ENCODE measurements around the gene SORCS2.

The SORCS2 gene

DNA sequence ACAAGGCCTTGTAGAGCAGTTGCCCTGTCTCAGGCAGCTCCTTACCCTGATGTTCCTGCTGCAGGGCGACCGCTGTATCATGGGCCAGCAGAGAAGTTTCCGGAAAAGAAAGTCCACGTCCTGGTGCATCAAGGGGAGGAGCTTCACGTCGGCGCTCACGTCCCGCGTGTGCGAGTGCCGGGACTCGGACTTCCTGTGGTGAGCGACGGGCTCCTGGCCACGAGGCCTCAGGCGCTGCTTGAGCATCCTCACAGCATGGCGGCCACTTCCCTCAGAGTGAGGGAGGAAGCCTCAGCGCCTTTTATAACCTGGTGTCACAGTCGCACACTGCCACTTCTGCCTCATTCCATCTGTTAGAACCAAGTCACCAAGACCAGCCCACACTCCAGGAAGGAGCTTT, 521.8 kb downstream of the SORCS2 start:
- Histone ChIP-seq H3K9me3 (ENCODE audit: control insufficient read depth, insufficient read depth, low read depth, low read length) (no peaks in the 10 kb centered on the region), H3K4me3 (ENCODE audit: low read depth, low read length) (no peak overlapping the region), H3K27ac (ENCODE audit: low read depth, low read length) (no peak overlapping the region), H3K27me3 (ENCODE audit: control insufficient read depth, insufficient read depth, low read length) (peaks cover 8% of the 10 kb centered on the region), H3K9ac (ENCODE audit: low read length) (no peak overlapping the region), H3K4me1 (ENCODE audit: control insufficient read depth, insufficient read depth, low read length) (peaks cover 2% of the 10 kb centered on the region; the same call in 1 of the 2 replicates), H3K36me3 (ENCODE audit: control insufficient read depth, insufficient read depth, low read length) (no peaks in the 10 kb centered on the region)

DNA sequence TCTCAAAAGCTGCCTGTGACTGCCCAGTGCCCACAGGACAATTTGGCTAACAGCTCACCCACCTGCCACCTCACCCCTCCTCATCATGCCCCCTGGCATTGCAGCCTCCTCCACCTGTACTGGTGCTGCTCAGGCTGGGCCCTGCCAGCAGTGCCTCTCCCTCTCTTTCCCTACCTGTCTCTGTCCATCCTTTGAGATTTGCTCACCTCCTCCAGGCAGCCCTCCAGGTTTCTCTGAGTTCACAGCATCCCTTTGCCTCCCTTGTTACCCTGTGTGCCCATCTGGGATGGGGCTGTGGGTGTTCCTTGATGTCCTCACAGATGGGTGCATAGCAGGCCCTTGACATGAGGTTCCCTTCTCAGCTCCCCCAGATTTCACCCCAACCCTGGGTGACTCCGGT, 522.4 kb downstream of the SORCS2 start:
- Histone ChIP-seq H3K27me3 (ENCODE audit: control insufficient read depth, insufficient read depth, low read length) (peaks cover 11% of the 10 kb centered on the region), H3K4me1 (ENCODE audit: control insufficient read depth, insufficient read depth, low read length) (peaks cover 4% of the 10 kb centered on the region; the same call in 1 of the 2 replicates), H3K9ac (ENCODE audit: low read length) (no peak overlapping the region), H3K9me3 (ENCODE audit: control insufficient read depth, insufficient read depth, low read depth, low read length) (no peaks in the 10 kb centered on the region), H3K27ac (ENCODE audit: low read depth, low read length) (no peak overlapping the region), H3K4me3 (ENCODE audit: low read depth, low read length) (no peak overlapping the region), H3K36me3 (ENCODE audit: control insufficient read depth, insufficient read depth, low read length) (no peaks in the 10 kb centered on the region)

DNA sequence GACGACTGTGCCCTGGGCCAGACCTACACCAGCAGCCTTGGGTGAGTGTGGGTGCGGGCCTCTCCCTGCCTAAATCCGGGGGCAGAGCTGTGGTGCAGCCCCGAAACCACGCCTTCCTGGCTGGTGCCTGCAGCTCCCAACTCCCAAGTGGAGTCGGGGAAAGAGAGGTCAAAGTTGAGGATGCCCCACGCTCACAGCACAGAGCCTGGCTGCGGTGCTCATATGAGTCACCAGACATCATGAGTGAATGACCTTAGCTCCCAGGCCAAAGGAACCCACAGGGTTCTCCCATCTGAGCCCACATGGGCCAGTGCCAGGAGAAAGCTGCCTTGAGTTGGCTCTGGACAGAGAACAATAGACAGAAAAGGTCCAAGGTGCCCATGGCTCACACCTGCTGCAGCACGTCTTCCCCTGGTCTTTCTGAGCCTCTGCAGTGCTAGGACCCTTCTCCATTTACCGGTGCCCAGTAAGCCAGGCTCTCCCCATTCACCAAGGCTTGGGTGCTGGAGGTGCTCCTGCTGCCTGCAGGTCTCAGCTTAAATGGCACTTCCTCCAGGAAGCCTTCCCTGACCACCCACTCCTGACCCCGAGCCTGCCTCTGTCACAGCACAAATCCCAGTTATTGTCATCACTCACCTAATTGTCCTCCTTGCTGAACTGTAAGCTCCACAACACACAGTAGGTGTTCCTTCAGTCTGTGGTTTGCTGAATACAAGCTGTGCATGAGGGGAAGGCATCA, 523.1 kb downstream of the SORCS2 start:
- Histone ChIP-seq H3K27ac (ENCODE audit: low read depth, low read length) (no peak overlapping the region), H3K36me3 (ENCODE audit: control insufficient read depth, insufficient read depth, low read length) (no peaks in the 10 kb centered on the region), H3K4me3 (ENCODE audit: low read depth, low read length) (no peak overlapping the region), H3K27me3 (ENCODE audit: control insufficient read depth, insufficient read depth, low read length) (peaks cover 13% of the 10 kb centered on the region), H3K4me1 (ENCODE audit: control insufficient read depth, insufficient read depth, low read length) (peaks cover 5% of the 10 kb centered on the region; the same call in 1 of the 2 replicates), H3K9ac (ENCODE audit: low read length) (no peak overlapping the region), H3K9me3 (ENCODE audit: control insufficient read depth, insufficient read depth, low read depth, low read length) (no peaks in the 10 kb centered on the region)

DNA sequence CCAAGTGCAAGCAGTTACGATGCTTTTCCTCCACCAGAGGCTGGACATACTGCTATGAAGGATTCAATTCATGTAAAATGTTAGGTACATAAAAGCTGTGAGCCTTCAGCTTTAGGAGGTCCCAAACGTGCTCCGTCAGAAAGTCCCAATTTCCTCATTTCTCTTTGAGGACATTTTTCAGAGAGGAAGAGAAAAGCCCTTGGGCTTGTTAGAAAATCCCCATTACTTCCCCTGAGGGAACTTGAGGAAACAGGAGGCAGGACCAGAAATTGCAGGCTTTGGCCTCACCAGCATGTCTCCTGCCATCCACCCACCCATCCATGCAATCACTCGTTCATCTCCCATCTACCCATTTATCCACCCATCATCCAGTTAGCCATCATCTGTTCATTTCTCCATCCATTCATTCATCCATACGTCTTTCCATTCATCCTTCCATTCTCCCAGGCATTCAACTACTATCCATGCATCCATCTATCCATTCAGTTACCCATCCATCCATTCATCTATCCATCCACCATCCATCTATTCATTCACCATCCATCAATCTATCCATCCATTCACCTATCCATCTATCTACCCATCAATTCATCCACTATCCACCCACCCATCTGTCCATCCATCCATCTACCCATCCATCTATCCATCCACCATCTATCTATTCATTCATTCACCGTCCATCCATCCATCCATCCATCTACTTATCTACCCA, 523.8 kb downstream of the SORCS2 start:
- H3K27ac ChIP-seq (ENCODE audit: low read depth, low read length): no peak overlapping the region
- H3K4me1 ChIP-seq (ENCODE audit: control insufficient read depth, insufficient read depth, low read length): peaks cover 5% of the 10 kb centered on the region; the same call in 1 of the 2 replicates
- no peaks in the 10 kb centered on the region for H3K36me3 ChIP-seq (ENCODE audit: control insufficient read depth, insufficient read depth, low read length)
- no peak overlapping the region for H3K9ac ChIP-seq (ENCODE audit: low read length)
- H3K4me3 ChIP-seq (ENCODE audit: low read depth, low read length): no peak overlapping the region
- peaks cover 14% of the 10 kb centered on the region for H3K27me3 ChIP-seq (ENCODE audit: control insufficient read depth, insufficient read depth, low read length)
- no peaks in the 10 kb centered on the region for H3K9me3 ChIP-seq (ENCODE audit: control insufficient read depth, insufficient read depth, low read depth, low read length)

DNA sequence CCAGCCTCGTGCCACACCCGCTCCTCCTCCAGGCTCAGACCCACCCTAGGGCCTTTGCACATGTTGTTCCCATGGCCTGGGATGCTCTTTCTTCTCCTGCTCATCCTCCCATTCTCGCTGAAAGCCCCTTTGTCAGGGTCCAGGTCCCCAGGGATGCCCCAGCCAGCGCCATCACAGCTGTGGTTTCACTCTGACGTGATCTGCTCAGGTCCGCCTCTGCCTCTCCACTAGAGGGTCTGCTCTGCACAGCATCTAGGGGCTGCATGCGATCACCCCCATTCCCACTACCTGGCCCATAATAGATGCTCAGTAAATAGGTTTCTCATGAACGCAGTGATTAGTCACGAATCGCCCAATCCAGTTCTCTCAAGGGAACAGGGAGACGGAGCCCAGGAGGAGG, 524.8 kb downstream of the SORCS2 start:
- no peaks in the 10 kb centered on the region for H3K9me3 ChIP-seq (ENCODE audit: control insufficient read depth, insufficient read depth, low read depth, low read length)
- H3K36me3 ChIP-seq (ENCODE audit: control insufficient read depth, insufficient read depth, low read length): no peaks in the 10 kb centered on the region
- H3K9ac ChIP-seq (ENCODE audit: low read length): no peak overlapping the region
- H3K4me1 ChIP-seq (ENCODE audit: control insufficient read depth, insufficient read depth, low read length): peaks cover 5% of the 10 kb centered on the region; the same call in 1 of the 2 replicates
- H3K27me3 ChIP-seq (ENCODE audit: control insufficient read depth, insufficient read depth, low read length): peaks cover 14% of the 10 kb centered on the region
- no peak overlapping the region for H3K27ac ChIP-seq (ENCODE audit: low read depth, low read length)
- H3K4me3 ChIP-seq (ENCODE audit: low read depth, low read length): no peak overlapping the region

DNA sequence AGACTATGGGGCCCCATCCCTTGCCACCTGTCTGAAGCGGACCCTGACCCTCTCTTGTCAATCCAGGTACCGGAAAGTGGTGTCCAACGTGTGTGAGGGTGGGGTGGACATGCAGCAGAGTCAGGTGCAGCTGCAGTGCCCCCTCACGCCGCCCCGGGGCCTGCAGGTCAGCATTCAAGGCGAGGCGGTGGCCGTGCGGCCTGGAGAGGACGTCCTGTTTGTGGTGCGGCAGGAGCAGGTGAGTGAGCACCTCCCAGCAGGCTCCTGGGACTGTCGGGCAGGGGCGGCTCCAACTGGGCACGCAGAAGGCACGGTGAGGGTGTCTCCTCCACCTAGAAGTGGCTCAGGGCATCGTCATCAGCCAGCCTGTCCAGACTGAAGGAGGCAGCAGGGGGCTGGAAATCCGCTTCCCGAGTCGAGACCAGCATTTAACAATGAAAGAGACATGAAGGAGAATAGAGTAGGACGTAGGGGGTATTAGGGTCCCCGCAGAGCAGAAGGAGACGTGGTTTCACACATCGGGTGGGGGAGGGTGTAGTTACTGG, 525.7 kb downstream of the SORCS2 start:
- H3K4me3 ChIP-seq (ENCODE audit: low read depth, low read length): no peak overlapping the region
- peaks cover 14% of the 10 kb centered on the region for H3K27me3 ChIP-seq (ENCODE audit: control insufficient read depth, insufficient read depth, low read length)
- no peak overlapping the region for H3K27ac ChIP-seq (ENCODE audit: low read depth, low read length)
- H3K9me3 ChIP-seq (ENCODE audit: control insufficient read depth, insufficient read depth, low read depth, low read length): no peaks in the 10 kb centered on the region
- H3K36me3 ChIP-seq (ENCODE audit: control insufficient read depth, insufficient read depth, low read length): no peaks in the 10 kb centered on the region
- H3K4me1 ChIP-seq (ENCODE audit: control insufficient read depth, insufficient read depth, low read length): peaks cover 5% of the 10 kb centered on the region; the same call in 1 of the 2 replicates
- no peak overlapping the region for H3K9ac ChIP-seq (ENCODE audit: low read length)

DNA sequence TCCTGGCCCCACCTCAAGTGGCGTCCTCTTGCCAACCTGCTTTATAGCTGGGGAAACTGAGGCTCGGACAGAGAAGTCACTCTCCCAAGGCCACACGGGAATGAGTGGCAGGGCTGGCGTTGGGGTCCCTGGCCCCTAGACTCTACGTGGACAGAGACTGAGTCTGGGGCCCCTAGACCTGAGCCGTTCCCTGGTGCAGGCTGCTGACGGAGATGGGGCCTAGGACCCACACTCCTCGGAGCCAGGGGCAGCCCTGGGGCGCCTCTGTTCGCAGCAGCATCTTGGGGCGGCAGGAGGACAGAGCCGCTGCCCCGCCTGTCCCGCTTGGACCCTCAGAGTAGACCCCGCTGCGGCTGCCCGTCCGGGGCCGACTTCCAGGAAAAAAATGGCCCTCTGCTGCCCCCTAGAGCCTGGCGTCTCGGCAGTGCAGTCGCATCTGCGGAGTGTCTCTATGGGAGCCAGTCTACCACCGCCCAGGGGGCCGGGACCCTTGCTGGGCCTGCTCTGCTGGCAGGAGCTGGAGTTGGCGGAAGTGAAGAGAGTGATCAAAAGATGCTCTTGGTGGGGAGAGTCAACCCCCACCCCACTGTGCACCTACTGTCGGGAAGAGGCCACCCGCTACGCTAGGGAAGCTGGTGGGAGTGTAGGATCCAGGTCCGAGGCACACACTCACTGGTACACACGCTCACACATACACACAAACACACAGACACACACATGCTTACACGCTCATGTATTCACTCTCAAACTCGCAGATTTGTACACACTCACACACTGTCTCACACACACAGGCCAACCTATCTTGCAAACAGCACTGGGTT, 527.2 kb downstream of the SORCS2 start:
- Histone ChIP-seq H3K4me1 (ENCODE audit: control insufficient read depth, insufficient read depth, low read length) (peaks cover 5% of the 10 kb centered on the region; the same call in 1 of the 2 replicates), H3K9ac (ENCODE audit: low read length) (no peak overlapping the region), H3K9me3 (ENCODE audit: control insufficient read depth, insufficient read depth, low read depth, low read length) (no peaks in the 10 kb centered on the region), H3K4me3 (ENCODE audit: low read depth, low read length) (peak overlapping the region; percentile 19; the same call in 1 of the 2 replicates), H3K27me3 (ENCODE audit: control insufficient read depth, insufficient read depth, low read length) (peaks cover 14% of the 10 kb centered on the region), H3K27ac (ENCODE audit: low read depth, low read length) (no peak overlapping the region), H3K36me3 (ENCODE audit: control insufficient read depth, insufficient read depth, low read length) (no peaks in the 10 kb centered on the region)

DNA sequence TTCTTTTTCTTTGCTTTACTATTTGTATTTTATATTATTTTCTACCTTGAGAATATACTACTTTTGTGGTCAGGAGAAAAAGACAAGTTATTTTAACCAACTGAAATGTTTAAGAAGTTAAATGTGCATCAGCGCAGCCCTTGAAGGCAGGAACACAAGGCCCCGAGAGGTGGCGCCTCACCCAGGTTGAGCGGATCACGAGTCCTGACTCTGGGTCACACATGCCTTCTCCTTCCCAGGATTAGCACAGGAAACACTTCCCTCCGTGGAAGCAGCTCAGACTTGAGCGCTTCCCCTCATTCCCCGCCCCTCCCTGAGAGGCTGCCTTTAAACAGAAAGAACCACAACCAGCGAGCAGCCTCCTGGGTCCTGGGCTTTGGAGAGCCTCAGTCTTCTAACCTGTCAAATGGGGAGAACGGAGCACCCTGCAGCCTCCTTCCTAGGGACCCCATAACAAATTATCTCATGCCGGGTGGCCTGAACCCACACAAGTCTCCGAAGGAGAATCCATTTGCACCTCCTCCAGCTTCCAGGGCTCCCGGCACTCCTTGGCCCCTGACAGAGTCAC, 529.7 kb downstream of the SORCS2 start:
- Histone ChIP-seq H3K27me3 (ENCODE audit: control insufficient read depth, insufficient read depth, low read length) (peaks cover 14% of the 10 kb centered on the region), H3K4me3 (ENCODE audit: low read depth, low read length) (no peak overlapping the region)

DNA sequence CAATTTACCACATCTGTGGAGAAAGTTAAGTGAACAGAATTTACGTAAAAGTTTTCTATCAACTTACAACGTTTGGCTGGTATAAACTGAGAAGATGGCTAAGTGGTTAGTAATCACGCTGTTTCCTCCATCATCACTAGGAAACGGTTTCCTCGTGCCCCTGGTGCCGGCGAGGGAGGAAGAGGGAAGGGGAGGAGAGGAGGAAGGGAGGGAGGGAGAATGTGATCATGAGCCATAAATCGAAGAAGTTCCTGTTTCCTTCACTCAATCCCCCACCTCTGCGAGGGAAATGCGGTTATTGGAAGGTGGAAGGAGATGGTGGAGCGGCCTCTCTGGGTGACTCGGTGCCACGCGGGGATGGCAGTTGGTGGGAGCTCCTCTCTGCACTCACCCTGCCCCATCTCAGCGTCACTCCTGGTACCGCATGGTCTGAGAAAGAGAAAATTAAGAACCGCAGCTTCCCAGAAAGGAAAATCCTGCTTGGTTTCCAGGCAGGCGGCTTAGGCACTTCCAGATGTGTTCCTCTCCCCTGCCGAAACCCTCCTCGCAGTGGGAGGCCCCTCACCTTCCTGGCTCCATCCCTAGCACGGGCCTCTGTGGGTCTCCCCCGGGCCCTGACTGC, 530.5 kb downstream of the SORCS2 start:
- H3K27me3 ChIP-seq (ENCODE audit: control insufficient read depth, insufficient read depth, low read length): peaks cover 11% of the 10 kb centered on the region
- H3K9me3 ChIP-seq (ENCODE audit: control insufficient read depth, insufficient read depth, low read depth, low read length): no peaks in the 10 kb centered on the region
- H3K27ac ChIP-seq (ENCODE audit: low read depth, low read length): no peak overlapping the region
- no peaks in the 10 kb centered on the region for H3K36me3 ChIP-seq (ENCODE audit: control insufficient read depth, insufficient read depth, low read length)
- H3K9ac ChIP-seq (ENCODE audit: low read length): no peak overlapping the region
- peaks cover 5% of the 10 kb centered on the region; the same call in 1 of the 2 replicates for H3K4me1 ChIP-seq (ENCODE audit: control insufficient read depth, insufficient read depth, low read length)
- H3K4me3 ChIP-seq (ENCODE audit: low read depth, low read length): no peak overlapping the region

More for the DNA sequence above, 529.7 kb downstream of the SORCS2 start:
- Histone ChIP-seq H3K27ac (ENCODE audit: low read depth, low read length) (no peak overlapping the region), H3K9ac (ENCODE audit: low read length) (no peak overlapping the region), H3K9me3 (ENCODE audit: control insufficient read depth, insufficient read depth, low read depth, low read length) (no peaks in the 10 kb centered on the region), H3K36me3 (ENCODE audit: control insufficient read depth, insufficient read depth, low read length) (no peaks in the 10 kb centered on the region), H3K4me1 (ENCODE audit: control insufficient read depth, insufficient read depth, low read length) (peaks cover 5% of the 10 kb centered on the region; the same call in 1 of the 2 replicates)

DNA sequence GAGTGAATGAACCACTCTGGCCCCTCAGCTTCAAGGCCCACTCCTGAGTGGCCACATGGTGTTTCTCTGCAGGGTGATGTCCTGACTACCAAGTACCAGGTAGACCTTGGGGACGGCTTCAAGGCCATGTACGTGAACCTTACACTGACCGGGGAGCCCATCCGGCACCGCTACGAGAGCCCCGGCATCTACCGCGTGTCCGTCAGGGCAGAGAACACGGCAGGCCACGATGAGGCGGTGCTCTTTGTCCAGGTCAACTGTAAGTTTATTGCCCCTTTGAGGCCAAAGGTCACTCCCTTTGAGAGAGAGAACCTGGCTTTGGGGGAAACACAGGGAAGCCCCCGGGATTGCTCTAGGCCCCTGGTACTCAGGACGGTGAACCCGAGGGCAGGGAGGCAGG, 531.3 kb downstream of the SORCS2 start:
- no peaks in the 10 kb centered on the region for H3K9me3 ChIP-seq (ENCODE audit: control insufficient read depth, insufficient read depth, low read depth, low read length)
- no peak overlapping the region for H3K4me3 ChIP-seq (ENCODE audit: low read depth, low read length)
- no peak overlapping the region for H3K9ac ChIP-seq (ENCODE audit: low read length)
- peaks cover 11% of the 10 kb centered on the region for H3K27me3 ChIP-seq (ENCODE audit: control insufficient read depth, insufficient read depth, low read length)
- H3K4me1 ChIP-seq (ENCODE audit: control insufficient read depth, insufficient read depth, low read length): peaks cover 2% of the 10 kb centered on the region; the same call in 1 of the 2 replicates
- no peaks in the 10 kb centered on the region for H3K36me3 ChIP-seq (ENCODE audit: control insufficient read depth, insufficient read depth, low read length)
- no peak overlapping the region for H3K27ac ChIP-seq (ENCODE audit: low read depth, low read length)
